Thyroid gland (tissue), 4 donors: ENCODE results near the gene KRT23. TPM values are rescaled to one million over a fixed set of nuclear protein-coding genes. Genes with fewer than 3 reads are reported as not detected.

ENCODE experiments used
- DNase-seq, 2 donors: peaks; one replicate each; pipeline ENCODE4 v3.0.0-alpha.2; 2019
- H3K27ac ChIP-seq, 3 donors: fragments of 200-600 bp; sonication (generic); 1 replicate in 2 of 3; 2 replicates in 1 of 3; pipeline ENCODE4 v1.5.1; 2016 to 2019; ENCODE audit warnings: mild to moderate bottlenecking in 1 of 3, moderate library complexity in 1 of 3
- H3K27me3 ChIP-seq: fragments of 200-600 bp; sonication (generic); one replicate; pipeline ENCODE4 v1.5.1; 2019
- H3K36me3 ChIP-seq, 2 donors: fragments of 200-600 bp; sonication (generic); one replicate each; pipeline ENCODE4 v1.5.1; 2016 to 2019
- H3K4me1 ChIP-seq, 2 donors: fragments of 200-600 bp; sonication (generic); one replicate each; pipeline ENCODE4 v1.5.1; 2017 to 2019
- H3K4me3 ChIP-seq, 3 donors: fragments of 200-600 bp; sonication (generic); replicated peaks in 1 of 3; 1 replicate in 2 of 3; 2 replicates in 1 of 3; pipeline ENCODE4 v1.5.1; 2016; ENCODE audit warnings: mild to moderate bottlenecking in 1 of 3
- H3K9me3 ChIP-seq: fragments of 200-600 bp; sonication (generic); one replicate; pipeline ENCODE4 v1.5.1; 2017
- CTCF ChIP-seq, 6 experiments: fragments of 200-600 bp in 3 of 6; fragments of 450-650 bp in 3 of 6; sonication (generic) in 3 of 6; IDR thresholded peaks; one replicate each; pipeline ENCODE4 v1.5.1; 2016 to 2019; ENCODE audit warnings: antibody characterized with exemption in 6 of 6, mild to moderate bottlenecking in 2 of 6, inconsistent platforms in 1 of 6, moderate library complexity in 1 of 6
- POLR2A ChIP-seq, 2 donors: fragments of 450-650 bp; IDR thresholded peaks; one replicate each; pipeline ENCODE4 v1.6.1; 2017; ENCODE audit warnings: antibody characterized with exemption in 2 of 2, mild to moderate bottlenecking in 2 of 2, moderate library complexity in 1 of 2
- WGBS, 2 donors: methylation state at CpG; one replicate each; pipeline ENCODE4 v1.1.5; 2017; 5-methylcytosine and 5-hydroxymethylcytosine counted together
- intact Hi-C: fragments of 100-400 bp; cut with DNase I; formaldehyde crosslinking; loops from one replicate; pipeline ENCODE4 v1.15.1; 2023
- total RNA-seq, 4 donors: library from RNA; depleted of rRNA; stranded (reverse); fragments of >200 nt; gene quantifications; one replicate each; pipeline ENCODE4 v1.2.3, GENCODE V29; 2016

Gene KRT23
- total RNA-seq, 4 donors from 2014 or later: 4.6 TPM; not detected in 3

- TF ChIP-seq CTCF (IDR thresholded peaks at IDR 0.05) (no peak), POLR2A (IDR thresholded peaks at IDR 0.05) (no peak)
- no peaks in the 10 kb centered on the region for H3K9me3 ChIP-seq
- H3K27ac ChIP-seq: no peak overlapping the region
- H3K36me3 ChIP-seq: no peaks in the 10 kb centered on the region
- no peaks in the 10 kb centered on the region for H3K4me1 ChIP-seq
- no peaks in the 10 kb centered on the region for H3K27me3 ChIP-seq
- WGBS, 2 donors: 93 to 94% methylated on average over 7 of the region's 7 CpGs
- DNase-seq: no peak
- H3K4me3 ChIP-seq: no peak overlapping the region
- intact Hi-C loops: no loop called here
Measured at GRCh38 chr17:40883626-40884334, 53.7 kb downstream of the KRT23 start.

GRCh38 chr17:40883031-40883430 lies 54.4 kb downstream of the KRT23 start:
- H3K4me3 ChIP-seq: no peak overlapping the region
- intact Hi-C loops: no loop called here
- no peak overlapping the region for H3K27ac ChIP-seq
- H3K9me3 ChIP-seq: no peaks in the 10 kb centered on the region
- TF ChIP-seq CTCF (IDR thresholded peaks at IDR 0.05) (no peak), POLR2A (IDR thresholded peaks at IDR 0.05) (no peak)
- DNase-seq: no peak
- 82 to 97% methylated on average over 1 of the region's 1 CpG for WGBS, 2 donors
- H3K4me1 ChIP-seq: no peaks in the 10 kb centered on the region
- no peaks in the 10 kb centered on the region for H3K27me3 ChIP-seq
- no peaks in the 10 kb centered on the region for H3K36me3 ChIP-seq

- no peaks in the 10 kb centered on the region for H3K36me3 ChIP-seq
- no peak for DNase-seq
- no peak overlapping the region for H3K4me3 ChIP-seq
- no peak overlapping the region for H3K27ac ChIP-seq
- no peaks in the 10 kb centered on the region for H3K4me1 ChIP-seq
- TF ChIP-seq POLR2A (IDR thresholded peaks at IDR 0.05): no peak
- no peak for TF ChIP-seq CTCF (IDR thresholded peaks at IDR 0.05)
- WGBS, 2 donors: 82 to 92% methylated on average over 1 of the region's 1 CpG
- H3K9me3 ChIP-seq: no peaks in the 10 kb centered on the region
- intact Hi-C loops: no loop called here
- H3K27me3 ChIP-seq: no peaks in the 10 kb centered on the region
Measured at GRCh38 chr17:40879026-40879425, 58.4 kb downstream of the KRT23 start.

GRCh38 chr17:40878044-40878443 lies 59.4 kb downstream of the KRT23 start:
- TF ChIP-seq CTCF (IDR thresholded peaks at IDR 0.05) (no peak), POLR2A (IDR thresholded peaks at IDR 0.05) (no peak)
- H3K36me3 ChIP-seq: no peaks in the 10 kb centered on the region
- no peak overlapping the region for H3K27ac ChIP-seq
- no peak overlapping the region for H3K4me3 ChIP-seq
- intact Hi-C loops: no loop called here
- 87 to 93% methylated on average over 9 of the region's 9 CpGs for WGBS, 2 donors
- H3K27me3 ChIP-seq: no peaks in the 10 kb centered on the region
- H3K9me3 ChIP-seq: no peaks in the 10 kb centered on the region
- no peaks in the 10 kb centered on the region for H3K4me1 ChIP-seq
- no peak for DNase-seq

- Histone ChIP-seq H3K36me3 (no peaks in the 10 kb centered on the region), H3K4me1 (no peaks in the 10 kb centered on the region), H3K27me3 (no peaks in the 10 kb centered on the region), H3K27ac (no peak overlapping the region), H3K4me3 (no peak overlapping the region), H3K9me3 (no peaks in the 10 kb centered on the region)
- DNase-seq: no peak
- intact Hi-C loops: no loop called here
- 90 to 97% methylated on average over 1 of the region's 1 CpG for WGBS, 2 donors
- TF ChIP-seq POLR2A (IDR thresholded peaks at IDR 0.05): no peak
- no peak for TF ChIP-seq CTCF (IDR thresholded peaks at IDR 0.05)
Measured at GRCh38 chr17:40873801-40874200, 63.6 kb downstream of the KRT23 start.
